ENCODE measurements around the gene OXNAD1.
"Not testable (repeated sequence)": the region's sequence is repeated elsewhere in the genome, so short reads cannot be mapped to it uniquely, and the experiment has no call there.

Gene OXNAD1

DNA sequence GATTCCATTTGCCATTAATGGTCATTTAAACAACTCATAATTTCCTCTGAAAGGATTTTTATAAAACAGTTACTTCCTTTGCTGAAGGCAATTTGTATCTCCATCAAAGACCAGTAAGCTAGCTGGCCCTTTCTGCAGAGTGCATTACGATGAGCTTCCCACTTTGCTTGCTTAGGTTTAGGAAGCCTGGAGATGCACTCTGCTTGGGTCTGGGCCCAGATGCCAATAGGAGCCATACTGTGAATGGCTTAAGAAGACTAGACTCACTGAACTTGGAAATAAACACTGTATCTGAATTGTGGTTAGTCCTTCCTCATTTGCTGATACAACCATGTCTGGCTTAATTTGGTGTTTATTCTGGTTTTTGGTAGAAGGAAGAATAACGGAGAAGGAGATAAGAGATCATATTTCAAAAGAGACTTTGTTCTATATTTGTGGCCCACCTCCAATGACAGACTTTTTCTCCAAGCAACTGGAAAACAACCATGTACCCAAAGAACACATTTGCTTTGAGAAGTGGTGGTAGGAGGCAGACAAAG lies 38.1 kb downstream of the OXNAD1 start:
- no peaks in the 10 kb centered on the region for H3K27me3 ChIP-seq (ENCODE audit: control insufficient read depth in 1 of 2, insufficient read depth in 2 of 2, low read length in 2 of 2)
- no peak overlapping the region for H3K9ac ChIP-seq (ENCODE audit: low read length in 2 of 2)
- H3K4me1 ChIP-seq (ENCODE audit: control insufficient read depth, insufficient read depth, low read length) = no peaks in the 10 kb centered on the region
- peaks cover 8 to 23% of the 10 kb centered on the region in 2 donors for H3K36me3 ChIP-seq (ENCODE audit: control insufficient read depth in 2 of 2, insufficient read depth in 2 of 2, low read length in 2 of 2)
- H3K9me3 ChIP-seq (ENCODE audit: control insufficient read depth in 2 of 2, low read length in 2 of 2) = no peaks in the 10 kb centered on the region
- no peak overlapping the region for H3K4me3 ChIP-seq (ENCODE audit: low read length in 2 of 2)
- H3K27ac ChIP-seq (ENCODE audit: low read length) = no peak overlapping the region

DNA sequence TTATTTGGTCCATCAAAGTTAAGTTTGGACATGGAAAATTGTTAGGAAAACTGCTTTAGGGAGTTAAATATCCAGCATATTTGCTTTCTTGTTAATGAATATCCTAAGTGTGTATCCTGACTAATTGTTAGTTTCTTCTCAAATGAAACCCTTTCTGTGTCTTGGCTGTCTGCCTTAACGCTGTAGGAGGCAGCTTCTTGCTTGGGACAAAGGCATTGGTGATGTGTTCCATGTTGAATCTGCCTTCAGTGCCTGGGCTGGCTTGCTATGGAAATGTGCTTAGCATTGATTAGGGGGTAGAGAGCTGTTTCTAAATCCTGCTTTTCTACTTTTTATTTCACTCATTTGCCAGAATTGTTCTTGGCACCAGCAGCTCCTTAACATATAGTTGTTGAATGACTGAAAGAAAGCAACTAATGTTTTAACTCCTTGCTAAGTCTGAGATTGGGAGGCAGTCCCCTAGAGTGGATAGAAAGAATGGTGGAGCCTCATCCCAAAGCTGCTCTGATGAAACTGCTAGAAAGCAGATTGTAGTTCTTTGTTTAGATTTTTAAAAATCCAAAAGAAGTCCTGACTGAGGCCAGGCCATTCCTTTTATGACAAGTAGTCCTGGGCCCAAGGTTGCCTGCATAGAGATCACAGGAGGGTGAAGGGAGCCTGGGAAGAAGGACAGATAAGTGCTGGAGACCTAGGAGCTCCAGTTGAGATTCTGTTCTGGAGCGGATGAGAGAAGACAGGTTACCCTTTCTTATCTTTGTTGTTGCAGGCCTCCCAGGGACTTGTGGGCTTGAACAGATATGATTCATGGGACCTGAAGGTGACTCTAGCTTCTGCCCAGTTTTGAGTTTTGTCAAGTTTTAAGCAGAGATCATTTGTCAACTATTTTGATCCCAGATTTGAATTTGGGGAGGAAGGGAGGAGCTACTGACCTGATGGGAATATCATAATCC lies 39.3 kb downstream of the OXNAD1 start:
- Histone ChIP-seq H3K27me3 (ENCODE audit: control insufficient read depth in 1 of 2, insufficient read depth in 2 of 2, low read length in 2 of 2) (no peaks in the 10 kb centered on the region), H3K4me1 (ENCODE audit: control insufficient read depth, insufficient read depth, low read length) (no peaks in the 10 kb centered on the region), H3K36me3 (ENCODE audit: control insufficient read depth in 2 of 2, insufficient read depth in 2 of 2, low read length in 2 of 2) (peaks cover 8 to 23% of the 10 kb centered on the region in 2 donors), H3K9ac (ENCODE audit: low read length in 2 of 2) (no peak overlapping the region), H3K9me3 (ENCODE audit: control insufficient read depth in 2 of 2, low read length in 2 of 2) (no peaks in the 10 kb centered on the region), H3K27ac (ENCODE audit: low read length) (no peak overlapping the region), H3K4me3 (ENCODE audit: low read length in 2 of 2) (no peak overlapping the region)

DNA sequence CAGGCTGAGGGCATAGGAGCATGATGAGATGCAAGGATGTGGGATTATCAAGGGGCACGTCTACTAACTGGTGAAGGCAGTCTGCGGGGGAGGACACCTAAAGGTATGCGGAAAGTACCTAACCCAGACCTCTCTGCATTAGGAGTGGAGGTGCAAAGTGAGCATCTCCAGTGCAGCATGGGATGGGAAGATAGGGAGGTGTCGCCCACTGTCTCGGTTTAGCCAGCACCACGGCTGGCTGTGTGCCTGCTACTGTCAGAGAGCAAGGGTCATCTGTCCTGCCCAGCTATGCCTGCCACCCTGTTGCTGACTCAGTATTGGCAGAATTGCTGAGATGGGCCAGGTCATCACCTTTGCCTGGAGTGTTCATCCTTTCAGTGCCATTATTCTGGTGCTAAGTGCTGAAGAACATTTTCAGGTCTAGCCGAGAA lies 40.1 kb downstream of the OXNAD1 start:
- H3K9me3 ChIP-seq (ENCODE audit: control insufficient read depth in 2 of 2, low read length in 2 of 2) = no peaks in the 10 kb centered on the region
- H3K4me3 ChIP-seq (ENCODE audit: low read length in 2 of 2) = no peak overlapping the region
- no peak overlapping the region for H3K9ac ChIP-seq (ENCODE audit: low read length in 2 of 2)
- no peaks in the 10 kb centered on the region for H3K27me3 ChIP-seq (ENCODE audit: control insufficient read depth in 1 of 2, insufficient read depth in 2 of 2, low read length in 2 of 2)
- H3K27ac ChIP-seq (ENCODE audit: low read length) = no peak overlapping the region
- peaks cover 12 to 23% of the 10 kb centered on the region in 2 donors for H3K36me3 ChIP-seq (ENCODE audit: control insufficient read depth in 2 of 2, insufficient read depth in 2 of 2, low read length in 2 of 2)
- H3K4me1 ChIP-seq (ENCODE audit: control insufficient read depth, insufficient read depth, low read length) = no peaks in the 10 kb centered on the region

DNA sequence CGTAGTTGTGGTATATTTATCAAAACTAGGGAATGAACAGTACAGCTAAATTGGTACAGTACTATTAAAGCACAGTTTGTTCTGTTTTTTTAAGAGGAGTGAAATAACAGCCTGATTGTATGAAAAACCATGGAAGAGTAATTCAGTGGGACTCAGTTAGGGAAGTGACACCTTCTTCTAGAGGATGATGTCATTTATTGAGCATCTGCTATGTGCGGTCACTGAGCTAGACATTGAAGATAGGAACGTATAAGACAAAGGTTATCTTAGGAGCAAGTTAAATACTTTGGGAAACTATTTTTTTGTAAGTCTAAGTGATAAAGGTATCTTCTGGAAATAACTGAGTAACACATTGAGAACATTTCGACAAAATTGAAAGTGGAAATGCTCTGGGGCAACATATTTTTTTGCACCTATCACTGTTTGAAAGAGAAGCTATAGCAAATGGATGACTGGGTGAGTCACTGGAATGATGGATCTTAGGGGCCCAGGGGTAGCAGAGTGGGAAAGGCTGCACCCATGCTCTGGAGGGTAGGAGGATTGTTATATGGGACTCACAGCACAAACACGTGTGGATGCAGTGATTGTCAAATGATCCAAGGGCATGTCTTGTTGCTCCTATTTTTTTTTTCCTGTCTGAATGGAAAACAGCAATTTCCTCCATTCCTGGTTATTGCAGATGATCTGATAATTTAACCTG lies 43.0 kb downstream of the OXNAD1 start:
- H3K4me1 ChIP-seq (ENCODE audit: control insufficient read depth, insufficient read depth, low read length) = peaks cover 4% of the 10 kb centered on the region
- no peak overlapping the region for H3K4me3 ChIP-seq (ENCODE audit: low read length in 2 of 2)
- H3K27me3 ChIP-seq (ENCODE audit: control insufficient read depth in 1 of 2, insufficient read depth in 2 of 2, low read length in 2 of 2) = no peaks in the 10 kb centered on the region
- H3K36me3 ChIP-seq (ENCODE audit: control insufficient read depth in 2 of 2, insufficient read depth in 2 of 2, low read length in 2 of 2) = peaks cover 8 to 9% of the 10 kb centered on the region in 2 donors
- no peak overlapping the region for H3K27ac ChIP-seq (ENCODE audit: low read length)
- no peaks in the 10 kb centered on the region for H3K9me3 ChIP-seq (ENCODE audit: control insufficient read depth in 2 of 2, low read length in 2 of 2)
- H3K9ac ChIP-seq (ENCODE audit: low read length in 2 of 2) = no peak overlapping the region

DNA sequence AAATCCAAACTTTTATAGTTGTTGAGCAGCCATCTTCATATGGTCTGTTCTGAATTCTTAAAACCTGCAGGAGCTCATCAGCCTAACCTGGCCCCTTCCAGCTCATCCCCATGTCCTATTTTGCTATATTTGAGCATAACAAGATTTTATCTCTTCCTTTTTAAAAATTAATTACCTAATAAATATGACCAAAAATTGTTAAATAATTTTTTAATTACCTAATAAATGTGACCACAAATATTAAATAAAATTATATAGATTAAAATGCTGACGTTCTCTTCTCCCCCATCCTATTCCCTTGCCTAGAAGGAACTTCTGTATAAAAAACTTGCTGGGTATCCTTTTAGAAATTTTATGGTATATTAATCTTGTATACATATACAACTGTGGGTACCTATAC lies 43.7 kb downstream of the OXNAD1 start:
- no peaks in the 10 kb centered on the region for H3K9me3 ChIP-seq (ENCODE audit: control insufficient read depth in 2 of 2, low read length in 2 of 2)
- no peak overlapping the region for H3K9ac ChIP-seq (ENCODE audit: low read length in 2 of 2)
- no peak overlapping the region for H3K27ac ChIP-seq (ENCODE audit: low read length)
- H3K27me3 ChIP-seq (ENCODE audit: control insufficient read depth in 1 of 2, insufficient read depth in 2 of 2, low read length in 2 of 2) = no peaks in the 10 kb centered on the region
- peaks cover 4 to 15% of the 10 kb centered on the region in 2 donors for H3K36me3 ChIP-seq (ENCODE audit: control insufficient read depth in 2 of 2, insufficient read depth in 2 of 2, low read length in 2 of 2)
- peaks cover 4% of the 10 kb centered on the region for H3K4me1 ChIP-seq (ENCODE audit: control insufficient read depth, insufficient read depth, low read length)
- no peak overlapping the region for H3K4me3 ChIP-seq (ENCODE audit: low read length in 2 of 2)

DNA sequence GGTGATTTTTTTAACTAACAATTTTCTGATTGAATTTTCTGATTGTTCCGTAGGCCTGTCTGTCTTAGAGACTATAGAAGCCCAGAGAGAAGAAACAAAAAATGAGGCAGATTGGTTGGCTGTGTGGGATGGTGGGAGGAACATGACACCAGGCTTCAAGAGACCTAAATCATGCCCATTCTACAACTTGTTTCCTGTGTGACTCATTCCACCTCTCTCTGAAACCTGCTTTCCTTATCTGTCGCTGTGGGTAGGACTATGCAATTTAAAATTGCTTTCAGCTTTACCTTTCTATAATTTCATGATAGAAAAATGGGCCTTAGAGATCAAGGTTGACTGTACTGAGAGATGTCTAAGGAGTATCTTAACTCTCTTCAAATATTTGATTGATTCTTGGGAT lies 44.5 kb downstream of the OXNAD1 start:
- Histone ChIP-seq H3K9me3 (ENCODE audit: control insufficient read depth in 2 of 2, low read length in 2 of 2) (no peaks in the 10 kb centered on the region), H3K27me3 (ENCODE audit: control insufficient read depth in 1 of 2, insufficient read depth in 2 of 2, low read length in 2 of 2) (no peaks in the 10 kb centered on the region), H3K9ac (ENCODE audit: low read length in 2 of 2) (no peak overlapping the region), H3K36me3 (ENCODE audit: control insufficient read depth in 2 of 2, insufficient read depth in 2 of 2, low read length in 2 of 2) (peaks cover 4 to 20% of the 10 kb centered on the region in 2 donors), H3K4me3 (ENCODE audit: low read length in 2 of 2) (no peak overlapping the region), H3K27ac (ENCODE audit: low read length) (no peak overlapping the region), H3K4me1 (ENCODE audit: control insufficient read depth, insufficient read depth, low read length) (peaks cover 4% of the 10 kb centered on the region)

DNA sequence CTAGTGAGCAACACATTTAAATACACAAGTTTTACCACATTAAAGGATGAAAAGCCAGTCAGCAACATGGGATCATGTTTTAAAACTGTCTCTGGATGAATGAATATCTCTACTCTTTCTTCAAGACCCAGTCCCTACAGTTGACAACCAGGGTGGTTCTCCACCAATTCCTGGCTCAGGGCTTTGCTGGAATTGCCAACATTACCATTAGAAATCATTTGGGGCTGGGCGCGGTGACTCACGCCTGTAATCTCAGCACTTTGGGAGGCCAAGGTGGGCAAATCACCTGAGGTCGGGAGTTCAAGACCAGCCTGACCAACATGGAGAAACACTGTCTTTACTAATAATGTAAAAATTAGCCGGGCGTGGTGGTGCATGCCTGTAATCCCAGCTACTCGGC lies 45.5 kb downstream of the OXNAD1 start:
- not testable (repeated sequence) for H3K27ac ChIP-seq (ENCODE audit: low read length); H3K4me3 ChIP-seq (ENCODE audit: low read length in 2 of 2); H3K4me1 ChIP-seq (ENCODE audit: control insufficient read depth, insufficient read depth, low read length); H3K9me3 ChIP-seq (ENCODE audit: control insufficient read depth in 2 of 2, low read length in 2 of 2); H3K9ac ChIP-seq (ENCODE audit: low read length in 2 of 2); H3K27me3 ChIP-seq (ENCODE audit: control insufficient read depth in 1 of 2, insufficient read depth in 2 of 2, low read length in 2 of 2)
- H3K36me3 ChIP-seq (ENCODE audit: control insufficient read depth in 2 of 2, insufficient read depth in 2 of 2, low read length in 2 of 2) = peaks cover 4 to 15% of the 10 kb centered on the region in 2 donors

DNA sequence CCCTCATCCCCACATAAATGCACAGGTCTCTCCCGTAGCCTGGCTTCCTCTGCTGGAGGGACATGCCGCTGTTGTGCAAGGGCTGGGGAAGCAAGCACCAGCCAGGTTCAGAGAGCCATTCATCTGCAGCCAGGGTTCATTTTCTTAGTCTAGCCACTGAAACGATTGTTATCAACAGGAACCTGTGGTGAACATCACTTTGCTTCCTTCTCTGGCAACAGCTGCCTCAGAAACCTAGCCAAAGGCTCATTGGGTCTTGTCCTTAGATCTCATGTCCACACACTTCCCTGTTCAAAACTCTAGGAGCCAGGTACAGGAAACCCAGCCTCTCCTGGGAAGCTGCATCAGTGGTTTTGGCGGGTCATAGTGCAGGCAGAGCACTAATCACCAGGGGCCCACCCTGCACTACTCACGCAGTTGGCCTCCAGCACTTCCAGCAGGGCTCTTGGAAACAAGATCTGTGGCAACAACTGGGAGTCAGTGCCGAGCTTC lies 47.0 kb downstream of the OXNAD1 start:
- peaks cover 7% of the 10 kb centered on the region for H3K4me1 ChIP-seq (ENCODE audit: control insufficient read depth, insufficient read depth, low read length)
- peaks cover 10 to 27% of the 10 kb centered on the region in 2 donors for H3K36me3 ChIP-seq (ENCODE audit: control insufficient read depth in 2 of 2, insufficient read depth in 2 of 2, low read length in 2 of 2)
- H3K4me3 ChIP-seq (ENCODE audit: low read length in 2 of 2) = no peak overlapping the region
- no peak overlapping the region for H3K27ac ChIP-seq (ENCODE audit: low read length)
- H3K9ac ChIP-seq (ENCODE audit: low read length in 2 of 2) = no peak overlapping the region
- H3K9me3 ChIP-seq (ENCODE audit: control insufficient read depth in 2 of 2, low read length in 2 of 2) = no peaks in the 10 kb centered on the region
- H3K27me3 ChIP-seq (ENCODE audit: control insufficient read depth in 1 of 2, insufficient read depth in 2 of 2, low read length in 2 of 2) = no peaks in the 10 kb centered on the region

DNA sequence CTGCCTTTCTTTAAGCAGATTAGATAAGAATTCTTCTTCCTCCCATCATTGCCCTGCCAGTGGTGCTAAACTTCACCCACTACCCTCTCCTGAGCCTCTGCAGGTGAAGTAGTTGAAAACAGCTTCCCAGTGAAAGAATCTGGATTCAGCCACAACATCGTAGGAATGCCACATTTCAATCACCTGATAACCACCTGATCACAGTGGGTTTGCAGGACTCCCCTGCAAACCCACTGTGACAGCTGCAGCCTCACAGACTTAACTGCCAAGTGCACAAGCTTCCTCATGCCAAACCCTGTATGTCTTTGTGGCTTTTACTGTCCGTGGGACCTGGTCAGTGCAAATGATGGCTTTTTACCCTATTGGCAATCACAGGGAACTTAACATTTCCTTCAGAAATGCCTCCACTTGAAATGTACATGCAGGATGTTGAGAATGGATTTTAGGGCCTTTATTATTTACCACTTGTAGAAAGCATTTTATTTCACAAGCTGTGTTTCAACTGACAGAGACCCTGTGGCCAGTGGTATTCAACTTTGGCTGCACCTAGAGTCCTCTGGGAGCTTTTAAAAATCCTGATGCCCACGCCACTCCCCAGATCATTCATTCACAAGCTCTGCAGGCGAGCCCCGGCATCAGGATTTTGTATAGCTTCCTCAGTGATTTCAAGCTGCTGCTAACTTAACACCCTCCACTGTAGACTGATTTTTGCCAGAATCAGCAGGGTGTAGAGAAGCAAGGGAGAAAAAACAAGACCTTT lies 49.1 kb downstream of the OXNAD1 start:
- no peak overlapping the region for H3K9ac ChIP-seq (ENCODE audit: low read length in 2 of 2)
- H3K9me3 ChIP-seq (ENCODE audit: control insufficient read depth in 2 of 2, low read length in 2 of 2) = no peaks in the 10 kb centered on the region
- H3K36me3 ChIP-seq (ENCODE audit: control insufficient read depth in 2 of 2, insufficient read depth in 2 of 2, low read length in 2 of 2) = peaks cover 10 to 29% of the 10 kb centered on the region in 2 donors
- no peaks in the 10 kb centered on the region for H3K27me3 ChIP-seq (ENCODE audit: control insufficient read depth in 1 of 2, insufficient read depth in 2 of 2, low read length in 2 of 2)
- no peak overlapping the region for H3K27ac ChIP-seq (ENCODE audit: low read length)
- peaks cover 7% of the 10 kb centered on the region for H3K4me1 ChIP-seq (ENCODE audit: control insufficient read depth, insufficient read depth, low read length)
- H3K4me3 ChIP-seq (ENCODE audit: low read length in 2 of 2) = no peak overlapping the region

DNA sequence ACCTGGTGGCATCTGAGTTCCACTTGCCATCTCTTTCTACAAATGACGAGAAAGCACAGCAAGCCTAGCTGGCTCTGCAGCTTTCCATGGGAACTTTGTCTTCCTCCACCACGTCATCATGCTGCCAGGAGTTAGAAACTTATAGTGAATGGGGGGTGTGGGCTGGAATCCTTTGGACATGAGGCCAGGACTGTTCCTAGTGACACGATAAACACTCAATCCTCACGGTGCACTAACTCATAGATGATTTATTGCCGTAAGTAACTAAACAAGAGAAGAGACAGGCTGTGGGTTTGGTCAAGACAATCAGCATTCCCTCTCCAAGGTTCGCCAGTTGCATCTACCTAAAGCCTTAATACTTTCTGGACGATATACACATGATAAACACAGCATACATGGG lies 50.6 kb downstream of the OXNAD1 start:
- Histone ChIP-seq H3K9me3 (ENCODE audit: control insufficient read depth in 2 of 2, low read length in 2 of 2) (no peaks in the 10 kb centered on the region), H3K9ac (ENCODE audit: low read length in 2 of 2) (no peak overlapping the region), H3K4me1 (ENCODE audit: control insufficient read depth, insufficient read depth, low read length) (peaks cover 7% of the 10 kb centered on the region), H3K27me3 (ENCODE audit: control insufficient read depth in 1 of 2, insufficient read depth in 2 of 2, low read length in 2 of 2) (no peaks in the 10 kb centered on the region), H3K4me3 (ENCODE audit: low read length in 2 of 2) (no peak overlapping the region), H3K27ac (ENCODE audit: low read length) (no peak overlapping the region), H3K36me3 (ENCODE audit: control insufficient read depth in 2 of 2, insufficient read depth in 2 of 2, low read length in 2 of 2) (peaks cover 6 to 40% of the 10 kb centered on the region in 2 donors)
